ENCODE results near the gene HMG20A.

Gene HMG20A

GRCh38 chr15:77526595-77527163 is 106.0 kb downstream of the HMG20A start:
- no peak for TF ChIP-seq POLR2A (IDR thresholded peaks at IDR 0.05; ENCODE audit: low read length)
- no peak for TF ChIP-seq GATA1 (IDR thresholded peaks at IDR 0.05; ENCODE audit: low read depth, low read length)
- DNase-seq = no peak

GRCh38 chr15:77527164-77527778 is 106.6 kb downstream of the HMG20A start:
- no peak for DNase-seq
- TF ChIP-seq POLR2A (IDR thresholded peaks at IDR 0.05; ENCODE audit: low read length) (no peak), GATA1 (IDR thresholded peaks at IDR 0.05; ENCODE audit: low read depth, low read length) (no peak)

- TF ChIP-seq GATA1 (IDR thresholded peaks at IDR 0.05; ENCODE audit: low read depth, low read length) (no peak), POLR2A (IDR thresholded peaks at IDR 0.05; ENCODE audit: low read length) (no peak)
- no peak for DNase-seq
These were observed 107.1 kb downstream of the HMG20A start for GRCh38 chr15:77527831-77528231.

GRCh38 chr15:77528290-77528967 is 107.7 kb downstream of the HMG20A start:
- TF ChIP-seq POLR2A (IDR thresholded peaks at IDR 0.05; ENCODE audit: low read length) (no peak), GATA1 (IDR thresholded peaks at IDR 0.05; ENCODE audit: low read depth, low read length) (no peak)
- DNase-seq = no peak

GRCh38 chr15:77528968-77529319 is 108.3 kb downstream of the HMG20A start:
- no peak for DNase-seq
- TF ChIP-seq GATA1 (IDR thresholded peaks at IDR 0.05; ENCODE audit: low read depth, low read length) = no peak
- TF ChIP-seq POLR2A (IDR thresholded peaks at IDR 0.05; ENCODE audit: low read length) = no peak

- no peak for TF ChIP-seq GATA1 (IDR thresholded peaks at IDR 0.05; ENCODE audit: low read depth, low read length)
- no peak for TF ChIP-seq POLR2A (IDR thresholded peaks at IDR 0.05; ENCODE audit: low read length)
- no peak for DNase-seq
These were observed 108.9 kb downstream of the HMG20A start for GRCh38 chr15:77529394-77530159.

GRCh38 chr15:77530576-77530975 is 109.9 kb downstream of the HMG20A start:
- no peak for TF ChIP-seq POLR2A (IDR thresholded peaks at IDR 0.05; ENCODE audit: low read length)
- no peak for TF ChIP-seq GATA1 (IDR thresholded peaks at IDR 0.05; ENCODE audit: low read depth, low read length)
- DNase-seq = no peak

- no peak for DNase-seq
- no peak for TF ChIP-seq GATA1 (IDR thresholded peaks at IDR 0.05; ENCODE audit: low read depth, low read length)
- no peak for TF ChIP-seq POLR2A (IDR thresholded peaks at IDR 0.05; ENCODE audit: low read length)
These were observed 110.7 kb downstream of the HMG20A start for GRCh38 chr15:77531191-77532000.

- TF ChIP-seq GATA1 (IDR thresholded peaks at IDR 0.05; ENCODE audit: low read depth, low read length) = no peak
- no peak for TF ChIP-seq POLR2A (IDR thresholded peaks at IDR 0.05; ENCODE audit: low read length)
- DNase-seq = no peak
These were observed 111.5 kb downstream of the HMG20A start for GRCh38 chr15:77532067-77532710.

- TF ChIP-seq POLR2A (IDR thresholded peaks at IDR 0.05; ENCODE audit: low read length) = no peak
- TF ChIP-seq GATA1 (IDR thresholded peaks at IDR 0.05; ENCODE audit: low read depth, low read length) = no peak
- no peak for DNase-seq
These were observed 112.2 kb downstream of the HMG20A start for GRCh38 chr15:77532846-77533245.

GRCh38 chr15:77533578-77534430 is 113.1 kb downstream of the HMG20A start:
- no peak for DNase-seq
- TF ChIP-seq POLR2A (IDR thresholded peaks at IDR 0.05; ENCODE audit: low read length) (no peak), GATA1 (IDR thresholded peaks at IDR 0.05; ENCODE audit: low read depth, low read length) (no peak)

All from erythroblast (primary cell).